NCI-H2029 (cell line): ENCODE measurements around the gene OR5J2.
"Not testable (repeated sequence)": the region's sequence is repeated elsewhere in the genome, so short reads cannot be mapped to it uniquely, and the experiment has no call there.

ENCODE experiments used
- DNase-seq: peaks from one replicate; lab custom pipeline; 2025; lab: John Stamatoyannopoulos, UW

Gene OR5J2

GRCh38 chr11:56176318-56176717 is at the start of gene OR5J2:
Gene OR5J2 (plus strand): TSS chr11:56176618. CDS start chr11:56176618, 0 bp downstream.
- DNase-seq: no peak

GRCh38 chr11:56140151-56140661 is 36.2 kb upstream of the OR5J2 start, which contains the start of gene OR8J3:
Gene OR8J3 (minus strand): TSS chr11:56140201. CDS start chr11:56137718, 2,483 bp downstream.
- DNase-seq: no peak

GRCh38 chr11:56143681-56144080 is 32.7 kb upstream of the OR5J2 start:
- not testable (repeated sequence) for DNase-seq

GRCh38 chr11:56151376-56151775 is 25.0 kb upstream of the OR5J2 start:
- DNase-seq: no peak

- DNase-seq: no peak
Measured at GRCh38 chr11:56152333-56152732, 24.1 kb upstream of the OR5J2 start.

GRCh38 chr11:56160217-56160616 is 16.2 kb upstream of the OR5J2 start, which contains the start of gene OR8K5:
Gene OR8K5 (minus strand): TSS chr11:56160317. CDS start chr11:56160317, 0 bp downstream.
- no peak for DNase-seq

- DNase-seq: no peak
Measured at GRCh38 chr11:56163804-56164203, 12.6 kb upstream of the OR5J2 start.

GRCh38 chr11:56172256-56172830 is 4.1 kb upstream of the OR5J2 start:
- DNase-seq: no peak

- DNase-seq: no peak
Measured at GRCh38 chr11:56183459-56183858, 7.0 kb downstream of the OR5J2 start.

GRCh38 chr11:56188602-56189001 is 12.2 kb downstream of the OR5J2 start:
- no peak for DNase-seq

GRCh38 chr11:56196705-56197104 is 20.3 kb downstream of the OR5J2 start:
- no peak for DNase-seq

- DNase-seq: no peak
Measured at GRCh38 chr11:56197367-56197766, 20.9 kb downstream of the OR5J2 start.

GRCh38 chr11:56207790-56208189 is 31.4 kb downstream of the OR5J2 start:
- DNase-seq: no peak

GRCh38 chr11:56214537-56214936 is 38.1 kb downstream of the OR5J2 start:
- DNase-seq: no peak

GRCh38 chr11:56219735-56220134 is 43.3 kb downstream of the OR5J2 start:
- DNase-seq: not testable (repeated sequence)
